Liver (tissue), 9 donors: ENCODE data around the gene MEP1A. TPM values are rescaled to one million over a fixed set of nuclear protein-coding genes. Genes with fewer than 3 reads are reported as not detected.
A peak's percentile ranks its signal among the peaks of the same experiment; 100 is the strongest.

Source experiments
- DNase-seq: peaks from one replicate; pipeline ENCODE4 v3.0.0-alpha.2; 2017; ENCODE audit warnings: low spot score
- H3K27ac ChIP-seq, 2 donors: one replicate each; pipeline ENCODE4 v1.7.0; 2013; ENCODE audit warnings: inconsistent platforms in 2 of 2, low read length in 2 of 2, control low read depth in 1 of 2, low read depth in 1 of 2, mild to moderate bottlenecking in 1 of 2
- H3K27me3 ChIP-seq, 4 donors: one replicate each; pipeline versions ENCODE4 v1.6.1 to v1.7.0; 2013; ENCODE audit warnings: low read length in 3 of 4, inconsistent platforms in 1 of 4, mild to moderate bottlenecking in 1 of 4, moderate library complexity in 1 of 4; ENCODE audit not compliant: control insufficient read depth in 4 of 4, insufficient read depth in 4 of 4
- H3K36me3 ChIP-seq, 4 donors: one replicate each; pipeline versions ENCODE4 v1.6.1 to v1.7.0; 2013; ENCODE audit warnings: low read length in 3 of 4, mild to moderate bottlenecking in 3 of 4, low read depth in 1 of 4, moderate library complexity in 1 of 4; ENCODE audit not compliant: control insufficient read depth in 4 of 4, insufficient read depth in 3 of 4
- H3K4me1 ChIP-seq, 4 donors: one replicate each; pipeline versions ENCODE4 v1.6.1 to v1.7.0; 2013; ENCODE audit warnings: low read length in 3 of 4, mild to moderate bottlenecking in 3 of 4, moderate library complexity in 1 of 4; ENCODE audit not compliant: control insufficient read depth in 4 of 4, insufficient read depth in 4 of 4
- H3K4me3 ChIP-seq, 3 donors: one replicate each; pipeline versions ENCODE4 v1.6.1 to v1.7.0; 2013; ENCODE audit warnings: low read length in 3 of 3, control low read depth in 1 of 3, low read depth in 1 of 3, mild to moderate bottlenecking in 1 of 3
- H3K9ac ChIP-seq, 2 donors: one replicate each; pipeline ENCODE4 v1.7.0; 2013; ENCODE audit warnings: low read length in 2 of 2, mild to moderate bottlenecking in 2 of 2, moderate library complexity in 2 of 2, control low read depth in 1 of 2, low read depth in 1 of 2
- H3K9me3 ChIP-seq, 4 donors: one replicate each; pipeline versions ENCODE4 v1.6.1 to v1.7.0; 2013; ENCODE audit warnings: low read length in 3 of 4; ENCODE audit not compliant: control insufficient read depth in 4 of 4
- CTCF ChIP-seq: fragments of 150-350 bp; IDR thresholded peaks from 2 replicates; pipeline ENCODE4 v1.5.1; 2017; ENCODE audit warnings: improper control_type of control experiment, low read depth, low read length; ENCODE audit not compliant: missing input control
- EGR1 ChIP-seq, 2 donors: IDR thresholded peaks; 2 replicates each; pipeline ENCODE4 v1.6.1; 2016 to 2018; ENCODE audit warnings: antibody characterized with exemption in 2 of 2, low read depth in 2 of 2
- FOXA1 ChIP-seq: IDR thresholded peaks from 2 replicates; pipeline ENCODE4 v1.6.1; 2016; ENCODE audit warnings: antibody characterized with exemption
- FOXA2 ChIP-seq: IDR thresholded peaks from 2 replicates; pipeline ENCODE4 v1.6.1; 2016; ENCODE audit warnings: antibody characterized with exemption
- GABPA ChIP-seq, 2 donors: IDR thresholded peaks in 1 of 2; conservative IDR thresholded peaks in 1 of 2; 2 replicates each; pipeline ENCODE4 v1.6.1; 2016; ENCODE audit warnings: antibody characterized with exemption in 2 of 2, mild to moderate bottlenecking in 1 of 2, moderate library complexity in 1 of 2
- HNF4A ChIP-seq, 2 donors: conservative IDR thresholded peaks; 2 replicates each; pipeline ENCODE4 v1.6.1; 2016; ENCODE audit warnings: antibody characterized with exemption in 2 of 2, mild to moderate bottlenecking in 2 of 2
- HNF4G ChIP-seq: IDR thresholded peaks from 2 replicates; pipeline ENCODE4 v1.6.1; 2016; ENCODE audit warnings: antibody characterized with exemption
- JUND ChIP-seq, 2 donors: IDR thresholded peaks; 2 replicates each; pipeline ENCODE4 v1.6.1; 2016; ENCODE audit warnings: antibody characterized with exemption in 2 of 2
- MAX ChIP-seq: IDR thresholded peaks from 2 replicates; pipeline ENCODE4 v1.6.1; 2016; ENCODE audit warnings: antibody characterized with exemption
- NR2F2 ChIP-seq: IDR thresholded peaks from 2 replicates; pipeline ENCODE4 v1.6.1; 2016; ENCODE audit warnings: antibody characterized with exemption
- RAD21 ChIP-seq, 2 donors: IDR thresholded peaks; 2 replicates each; pipeline ENCODE4 v1.6.1; 2016; ENCODE audit warnings: antibody characterized with exemption in 2 of 2, mild to moderate bottlenecking in 2 of 2
- REST ChIP-seq: IDR thresholded peaks from 2 replicates; pipeline ENCODE4 v1.6.1; 2016; ENCODE audit warnings: antibody characterized with exemption, mild to moderate bottlenecking
- RXRA ChIP-seq, 2 donors: IDR thresholded peaks; 2 replicates each; pipeline ENCODE4 v1.6.1; 2017 to 2018; ENCODE audit warnings: antibody characterized with exemption in 2 of 2, mild to moderate bottlenecking in 1 of 2
- SP1 ChIP-seq: IDR thresholded peaks from 2 replicates; pipeline ENCODE4 v1.6.1; 2018; ENCODE audit warnings: antibody characterized with exemption, mild to moderate bottlenecking
- TAF1 ChIP-seq: conservative IDR thresholded peaks from 2 replicates; pipeline ENCODE4 v1.6.1; 2016; ENCODE audit warnings: antibody characterized with exemption, mild to moderate bottlenecking
- YY1 ChIP-seq: IDR thresholded peaks from 2 replicates; pipeline ENCODE4 v1.6.1; 2016; ENCODE audit warnings: antibody characterized with exemption, mild to moderate bottlenecking
- ZBTB33 ChIP-seq: IDR thresholded peaks from 2 replicates; pipeline ENCODE4 v1.6.1; 2016; ENCODE audit warnings: antibody characterized with exemption
- WGBS: extraction: QIAGEN DNeasy Blood & Tissue Kit; methylation state at CpG from one replicate; pipeline ENCODE4 v1.1.7; 2013; 5-methylcytosine and 5-hydroxymethylcytosine counted together
- polyA plus RNA-seq, 2 donors: library from polyadenylated mRNA; stranded (reverse) in 1 of 2; unstranded in 1 of 2; fragments of 200-250 nt in 1 of 2; fragments of >200 nt in 1 of 2; fragmentation: Nextera tagmentation in 1 of 2; extraction: Ambion mirVana in 1 of 2; gene quantifications; one replicate each; pipeline versions ENCODE4 v1.2.1 to v1.2.3, GENCODE V29; 2013 to 2015
- total RNA-seq, 2 donors: library from RNA; depleted of rRNA; stranded (reverse); fragments of >200 nt; gene quantifications; one replicate each; pipeline ENCODE4 v1.2.3, GENCODE V29; 2014
- TF ChIP-seq, protein P1 (sequence below): IDR thresholded peaks from 2 replicates; pipeline ENCODE4 v1.6.1; 2016; ENCODE audit warnings: antibody characterized with exemption
- donor health status: healthy.
- donor health status: healthy.
- donor health status: healthy.
- donor health status: healthy.
- donor health status: healthy.

Gene MEP1A
- total and polyA plus RNA-seq, 4 donors = 0.01 to 1.8 (median 0.08) TPM; not detected in 1

DNA sequence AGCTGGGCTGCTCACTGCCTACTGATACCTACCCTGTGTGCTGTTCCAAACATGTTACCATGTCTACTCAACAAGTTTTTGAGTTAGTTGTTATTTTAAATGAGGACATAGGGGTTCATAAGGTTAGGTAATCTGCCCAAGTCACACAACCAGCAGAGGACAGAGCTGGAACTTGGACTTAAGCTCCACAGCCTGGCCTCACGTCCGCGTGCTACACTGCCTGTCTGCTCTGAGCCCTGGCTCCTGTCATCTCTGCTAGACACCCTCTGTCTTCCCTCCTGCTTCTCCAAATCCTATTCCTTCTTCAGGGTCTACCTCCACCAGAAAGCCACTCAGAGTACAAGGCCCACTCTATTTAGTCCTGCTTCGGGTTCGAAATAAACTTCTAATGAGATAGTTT lies 28.2 kb upstream of the MEP1A start:
- Histone ChIP-seq H3K4me1 (no peaks in the 10 kb centered on the region), H3K4me3 (no peak overlapping the region), H3K36me3 (no peaks in the 10 kb centered on the region), H3K9me3 (peaks cover 0 to 4% (median under 1%) of the 10 kb centered on the region in 4 donors), H3K27ac (no peak overlapping the region), H3K9ac (no peak overlapping the region), H3K27me3 (no peaks in the 10 kb centered on the region)
- WGBS = 89% methylated on average over 5 of the region's 5 CpGs
- no peak for DNase-seq
- TF ChIP-seq TAF1 (no peak), FOXA1 (no peak), HNF4A (conservative IDR thresholded peaks at IDR 0.05) (no peak), GABPA (IDR thresholded peaks at IDR 0.05 in 1 of 2, conservative IDR thresholded peaks at IDR 0.05 in 1 of 2) (no peak), YY1 (no peak), MAX (no peak), ZBTB33 (no peak), SP1 (no peak), REST (no peak), EGR1 (IDR thresholded peaks at IDR 0.05; ENCODE audit: low read depth in 2 of 2) (no peak), JUND (IDR thresholded peaks at IDR 0.05) (no peak), HNF4G (no peak), FOXA2 (no peak), RXRA (IDR thresholded peaks at IDR 0.05) (no peak), NR2F2 (no peak)
- TF ChIP-seq, protein P1, sequence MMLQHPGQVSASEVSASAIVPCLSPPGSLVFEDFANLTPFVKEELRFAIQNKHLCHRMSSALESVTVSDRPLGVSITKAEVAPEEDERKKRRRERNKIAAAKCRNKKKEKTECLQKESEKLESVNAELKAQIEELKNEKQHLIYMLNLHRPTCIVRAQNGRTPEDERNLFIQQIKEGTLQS = no peak

DNA sequence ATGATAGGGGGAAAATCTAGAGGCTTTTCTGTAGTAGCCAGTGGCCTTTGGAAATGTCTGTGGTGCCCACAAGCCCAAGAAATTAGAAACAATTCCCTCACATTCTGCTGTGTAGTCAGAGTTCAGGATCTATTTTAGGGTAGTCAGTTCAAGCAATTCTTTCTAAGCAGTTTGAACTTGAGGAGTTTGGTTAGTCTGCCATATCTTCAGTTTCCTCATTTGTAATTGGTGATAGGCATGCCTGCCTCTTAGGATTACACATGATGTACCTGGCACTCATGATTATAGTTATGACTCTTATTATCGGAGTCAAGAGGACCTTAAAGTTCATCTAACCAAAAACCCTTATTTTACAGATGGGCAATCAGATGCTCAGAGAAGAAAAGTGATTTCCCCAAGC lies 21.2 kb upstream of the MEP1A start:
- peaks cover 0 to 4% (median under 1%) of the 10 kb centered on the region in 4 donors for H3K9me3 ChIP-seq
- no peaks in the 10 kb centered on the region for H3K4me1 ChIP-seq
- no peak for DNase-seq
- WGBS = 92% methylated on average over 1 of the region's 1 CpG
- H3K36me3 ChIP-seq = no peaks in the 10 kb centered on the region
- H3K9ac ChIP-seq = no peak overlapping the region
- H3K27me3 ChIP-seq = no peaks in the 10 kb centered on the region
- no peak overlapping the region for H3K4me3 ChIP-seq
- H3K27ac ChIP-seq = peak overlapping the region; percentile 43 to 46
- TF ChIP-seq CTCF (no peak), TAF1 (no peak), FOXA2 (no peak), JUND (IDR thresholded peaks at IDR 0.05) (no peak), RAD21 (IDR thresholded peaks at IDR 0.05) (no peak), SP1 (no peak), HNF4A (conservative IDR thresholded peaks at IDR 0.05) (no peak), YY1 (no peak), GABPA (IDR thresholded peaks at IDR 0.05 in 1 of 2, conservative IDR thresholded peaks at IDR 0.05 in 1 of 2) (no peak), RXRA (IDR thresholded peaks at IDR 0.05) (no peak), NR2F2 (no peak), EGR1 (IDR thresholded peaks at IDR 0.05; ENCODE audit: low read depth in 2 of 2) (no peak), ZBTB33 (no peak), HNF4G (no peak), MAX (no peak), FOXA1 (no peak)
- TF ChIP-seq, protein P1 = no peak
